ENCODE measurements around the gene PAMR1.

DNA sequence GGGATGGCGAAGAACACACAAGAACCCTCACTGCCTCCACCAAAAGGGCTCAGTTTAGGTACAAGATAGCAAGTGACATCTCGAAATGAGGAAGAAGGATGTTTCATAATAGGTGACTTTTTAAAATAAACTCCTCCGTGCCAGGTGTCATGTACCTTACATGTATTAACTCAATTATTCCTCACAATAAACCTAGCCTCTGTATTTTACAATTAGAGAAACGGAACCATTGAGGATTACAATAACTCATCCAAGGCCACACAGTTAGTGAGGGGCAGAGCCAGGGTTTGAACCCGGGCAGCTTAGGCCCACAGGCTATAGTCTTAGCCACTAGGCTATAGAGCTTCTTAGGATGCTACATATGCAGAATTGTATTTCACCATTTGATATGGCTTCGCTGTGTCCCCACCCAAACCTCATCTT lies 965 bp upstream of the PAMR1 start:
- TF ChIP-seq USF1 (CRISPR knock-in tag; IDR thresholded peaks at IDR 0.05) = no peak
- no peak for TF ChIP-seq ZNF398 (CRISPR knock-in tag; IDR thresholded peaks at IDR 0.05)

Measured in K562 (cell line).